Osteocyte (in vitro differentiated cells): ENCODE data around the gene BCAM. TPM values are rescaled to one million over a fixed set of nuclear protein-coding genes. Genes with fewer than 3 reads are reported as not detected.
"Not testable (repeated sequence)": the region's sequence is repeated elsewhere in the genome, so short reads cannot be mapped to it uniquely, and the experiment has no call there.

Experiments used
- DNase-seq: peaks from one replicate; pipeline ENCODE4 v3.0.0; 2021; ENCODE audit warnings: mixed read lengths; ENCODE audit not compliant: unreplicated experiment; ENCODE audit errors: extremely low spot score
- H3K27ac Mint-ChIP-seq: one replicate; pipeline ENCODE4 v1.8.0; 2021; ENCODE audit warnings: mild to moderate bottlenecking, mixed read lengths; ENCODE audit not compliant: unreplicated experiment
- H3K27me3 Mint-ChIP-seq: one replicate; pipeline ENCODE4 v1.8.0; 2021; ENCODE audit warnings: mixed read lengths; ENCODE audit not compliant: unreplicated experiment
- H3K36me3 Mint-ChIP-seq: one replicate; pipeline ENCODE4 v1.8.0; 2021; ENCODE audit warnings: mixed read lengths; ENCODE audit not compliant: unreplicated experiment
- H3K4me1 Mint-ChIP-seq: one replicate; pipeline ENCODE4 v1.8.0; 2021; ENCODE audit warnings: mixed read lengths; ENCODE audit not compliant: unreplicated experiment
- H3K4me3 Mint-ChIP-seq: one replicate; pipeline ENCODE4 v1.8.0; 2021; ENCODE audit warnings: mild to moderate bottlenecking, moderate library complexity, mixed read lengths; ENCODE audit not compliant: unreplicated experiment
- H3K9me3 Mint-ChIP-seq: one replicate; pipeline ENCODE4 v1.8.0; 2021; ENCODE audit warnings: mixed read lengths; ENCODE audit not compliant: unreplicated experiment
- CTCF ChIP-seq: fragments of 200-600 bp; sonication (generic); IDR thresholded peaks from 2 replicates; pipeline ENCODE4 v1.5.0; 2021; ENCODE audit warnings: antibody characterized with exemption, mild to moderate bottlenecking, moderate library complexity
- total RNA-seq: library from RNA; stranded (reverse); gene quantifications from 2 replicates; pipeline ENCODE4 v1.2.1, GENCODE V29; 2021

The BCAM gene
- total RNA-seq, 1 donor from 2014 or later: 8.8 TPM

- H3K36me3 Mint-ChIP-seq: no peaks in the 10 kb centered on the region
- H3K27me3 Mint-ChIP-seq: peaks cover 31% of the 10 kb centered on the region
- no peak overlapping the region for H3K27ac Mint-ChIP-seq
- no peaks in the 10 kb centered on the region for H3K9me3 Mint-ChIP-seq
- no peak overlapping the region for H3K4me3 Mint-ChIP-seq
- no peak for TF ChIP-seq CTCF
- no peaks in the 10 kb centered on the region for H3K4me1 Mint-ChIP-seq
- no peak for DNase-seq
Observed at GRCh38 chr19:44822670-44823372, 13.9 kb downstream of the BCAM start.

GRCh38 chr19:44823373-44823698, 14.4 kb downstream of the BCAM start:
- Mint-ChIP-seq H3K4me3 (no peak overlapping the region), H3K36me3 (no peaks in the 10 kb centered on the region), H3K27me3 (peaks cover 31% of the 10 kb centered on the region), H3K4me1 (no peaks in the 10 kb centered on the region), H3K27ac (no peak overlapping the region), H3K9me3 (no peaks in the 10 kb centered on the region)
- DNase-seq: no peak
- no peak for TF ChIP-seq CTCF

GRCh38 chr19:44824761-44825160, 15.9 kb downstream of the BCAM start:
- Mint-ChIP-seq H3K4me1 (no peaks in the 10 kb centered on the region), H3K27ac (no peak overlapping the region), H3K27me3 (peaks cover 32% of the 10 kb centered on the region), H3K36me3 (no peaks in the 10 kb centered on the region), H3K9me3 (no peaks in the 10 kb centered on the region), H3K4me3 (no peak overlapping the region)
- DNase-seq: no peak
- no peak for TF ChIP-seq CTCF

DNA sequence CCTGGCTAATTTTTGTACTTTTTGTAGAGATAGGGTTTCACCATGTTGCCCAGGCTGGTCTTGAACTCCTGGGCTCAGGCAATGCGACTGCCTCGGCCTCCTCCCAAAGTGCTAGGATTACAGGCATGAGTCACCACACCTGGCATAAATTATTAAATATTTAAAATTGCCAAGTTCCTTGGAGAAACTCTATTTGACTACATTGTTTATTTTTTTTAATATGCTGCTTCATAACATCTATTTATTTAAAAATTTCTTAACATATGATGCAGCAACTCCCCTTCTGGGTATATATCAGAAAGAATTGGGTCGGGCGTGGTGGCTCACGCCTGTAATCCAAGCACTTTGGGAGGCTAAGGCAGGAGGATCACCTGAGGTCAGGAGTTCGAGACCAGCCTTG, 24.0 kb downstream of the BCAM start:
- not testable (repeated sequence) for DNase-seq, H3K36me3 Mint-ChIP-seq, H3K4me3 Mint-ChIP-seq, H3K9me3 Mint-ChIP-seq, H3K4me1 Mint-ChIP-seq, H3K27ac Mint-ChIP-seq
- peaks cover 32% of the 10 kb centered on the region for H3K27me3 Mint-ChIP-seq

GRCh38 chr19:44834399-44834798, 25.5 kb downstream of the BCAM start:
- not testable (repeated sequence) for H3K36me3 Mint-ChIP-seq, DNase-seq, H3K27ac Mint-ChIP-seq, H3K9me3 Mint-ChIP-seq, H3K4me3 Mint-ChIP-seq, H3K4me1 Mint-ChIP-seq
- peaks cover 33% of the 10 kb centered on the region for H3K27me3 Mint-ChIP-seq

DNA sequence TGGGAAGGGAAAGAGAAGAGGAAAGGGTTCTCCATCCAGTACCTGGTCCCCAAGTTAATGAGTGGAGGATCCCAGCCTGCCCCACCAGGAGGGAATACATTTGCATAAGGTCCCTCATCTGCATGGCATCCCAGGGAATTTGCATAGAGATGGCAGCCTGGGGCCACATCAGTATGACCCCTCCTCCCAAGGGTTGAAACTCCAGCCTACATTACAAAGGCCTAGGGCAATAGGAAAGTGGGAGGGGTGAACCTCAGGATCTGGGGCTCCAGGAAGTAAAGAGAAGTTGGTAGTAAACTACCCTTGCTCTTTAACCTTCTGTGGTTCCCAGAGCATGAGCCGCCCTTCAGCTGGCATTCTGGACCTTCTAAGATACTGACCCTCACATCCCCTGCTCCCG, 30.4 kb downstream of the BCAM start:
- peaks cover 20% of the 10 kb centered on the region for H3K27me3 Mint-ChIP-seq
- H3K27ac Mint-ChIP-seq: no peak overlapping the region
- no peak overlapping the region for H3K4me3 Mint-ChIP-seq
- H3K4me1 Mint-ChIP-seq: no peaks in the 10 kb centered on the region
- DNase-seq: no peak
- no peaks in the 10 kb centered on the region for H3K9me3 Mint-ChIP-seq
- no peaks in the 10 kb centered on the region for H3K36me3 Mint-ChIP-seq
- no peak for TF ChIP-seq CTCF
